DOHH2 (cell line): ENCODE data around the gene HUWE1.

ENCODE experiments used
- CTCF ChIP-seq: fragments of 200-600 bp; sonication (generic); IDR thresholded peaks from one replicate; pipeline ENCODE4 v1.5.1; 2014; ENCODE audit warnings: antibody characterized with exemption, mild to moderate bottlenecking, low read depth, low read length; ENCODE audit not compliant: poor library complexity, severe bottlenecking
- EZH2phosphoT487 ChIP-seq: fragments of 200-600 bp; sonication (generic); IDR thresholded peaks from 2 replicates; pipeline ENCODE4 v1.6.1; 2017; ENCODE audit warnings: borderline replicate concordance, mild to moderate bottlenecking, antibody characterized with exemption, low read length, moderate library complexity, mixed read lengths

GRCh38 chrX:53688300-53688699 lies 1.8 kb upstream of the HUWE1 start:
- TF ChIP-seq CTCF (no peak), EZH2phosphoT487 (no peak)
